22Rv1 (cell line): ENCODE results near the gene MAML3.

Source experiments
- CTCF ChIP-seq: fragments of 450-650 bp; IDR thresholded peaks from 2 replicates; pipeline ENCODE4 v1.5.1; 2017; ENCODE audit warnings: mild to moderate bottlenecking
- ZFX ChIP-seq: fragments of 450-650 bp; IDR thresholded peaks from 2 replicates; pipeline ENCODE4 v1.6.1; 2017; ENCODE audit warnings: antibody characterized with exemption, borderline replicate concordance

DNA sequence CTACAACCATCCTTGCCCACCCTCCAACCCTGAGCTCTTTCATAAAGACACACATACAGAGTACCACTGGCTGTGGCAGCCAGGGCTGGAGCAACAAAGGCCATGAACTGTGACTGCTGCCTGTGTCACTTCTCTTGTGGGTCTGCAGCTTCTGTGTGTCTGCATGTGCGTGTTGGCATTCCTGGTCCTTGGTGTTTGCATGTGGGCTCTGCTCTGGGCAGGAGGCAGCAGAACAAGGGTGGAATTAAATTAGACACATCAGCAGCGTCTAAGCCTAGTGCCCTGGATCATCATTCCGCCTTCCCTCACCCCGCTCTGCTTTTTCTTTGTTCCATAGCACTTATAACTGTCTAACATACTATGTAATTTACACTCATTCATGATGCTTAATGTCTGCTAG is 330.6 kb downstream of the MAML3 start:
- TF ChIP-seq CTCF (no peak), ZFX (no peak)
